GM10266 (cell line): Measurements from ENCODE around the gene TEKT2.

Experiments used
- DNase-seq: peaks from one replicate; pipeline ENCODE4 v3.0.0; 2012; ENCODE audit errors: extremely low spot score
- CTCF ChIP-seq: IDR thresholded peaks from 2 replicates; pipeline ENCODE4 v1.5.1; 2012; ENCODE audit warnings: mild to moderate bottlenecking, low read depth; ENCODE audit not compliant: control insufficient read depth, insufficient read depth; ENCODE audit errors: missing control alignments

Gene TEKT2

GRCh38 chr1:36087233-36088123 is 3.6 kb downstream of the TEKT2 start:
- peak; percentile 25 for DNase-seq
- TF ChIP-seq CTCF = no peak

GRCh38 chr1:36088265-36088576 is 4.3 kb downstream of the TEKT2 start:
- no peak for DNase-seq
- peak; percentile 18 for TF ChIP-seq CTCF

GRCh38 chr1:36088577-36089392 is 4.9 kb downstream of the TEKT2 start, which contains the start of gene ADPRS:
ADPRS (plus strand) TSS chr1:36088892; CDS start chr1:36088905, 13 bp downstream.
- DNase-seq = peak; percentile 96
- peak; percentile 100 for TF ChIP-seq CTCF

GRCh38 chr1:36089393-36090121 is 5.7 kb downstream of the TEKT2 start:
- TF ChIP-seq CTCF = no peak
- peak; percentile 39 for DNase-seq

GRCh38 chr1:36091141-36091540 is 7.2 kb downstream of the TEKT2 start:
- no peak for DNase-seq
- TF ChIP-seq CTCF = no peak

- peak; percentile 7 for DNase-seq
- no peak for TF ChIP-seq CTCF
Measured at GRCh38 chr1:36091698-36092097, 7.8 kb downstream of the TEKT2 start.
